GM21528 (cell line): ENCODE data around the gene ETS1.
A peak's percentile ranks its signal among the peaks of the same experiment; 100 is the strongest.

ENCODE experiments used
- ATAC-seq: cut with Tn5 transposase; IDR thresholded peaks from one replicate; pipeline ENCODE4 v1.9.1; 2021; ENCODE audit warnings: mild to moderate bottlenecking, moderate library complexity; ENCODE audit not compliant: unreplicated experiment, low FRiP score

ETS1 gene

GRCh38 chr11:128548649-128549255 is 38.6 kb downstream of the ETS1 start:
- ATAC-seq, result no peak

- ATAC-seq, result no peak
These were observed 39.3 kb downstream of the ETS1 start for GRCh38 chr11:128547946-128548648.

GRCh38 chr11:128546916-128547315 is 40.4 kb downstream of the ETS1 start:
- no peak for ATAC-seq

- ATAC-seq, result no peak
These were observed 42.8 kb downstream of the ETS1 start for GRCh38 chr11:128544471-128545051.

- no peak for ATAC-seq
These were observed 46.9 kb downstream of the ETS1 start for GRCh38 chr11:128540469-128540868.

GRCh38 chr11:128536506-128536905 is 50.9 kb downstream of the ETS1 start:
- ATAC-seq, result no peak

- no peak for ATAC-seq
These were observed 51.6 kb downstream of the ETS1 start for GRCh38 chr11:128535468-128536457.

- ATAC-seq, result no peak
These were observed 53.9 kb downstream of the ETS1 start for GRCh38 chr11:128533472-128533871.

- ATAC-seq, result no peak
These were observed 54.7 kb downstream of the ETS1 start for GRCh38 chr11:128532572-128533091.

GRCh38 chr11:128532016-128532571 is 55.3 kb downstream of the ETS1 start:
- no peak for ATAC-seq

GRCh38 chr11:128531588-128531987 is 55.8 kb downstream of the ETS1 start:
- ATAC-seq, result no peak

GRCh38 chr11:128530118-128531074 is 57.0 kb downstream of the ETS1 start:
- ATAC-seq, result no peak

GRCh38 chr11:128528294-128528693 is 59.1 kb downstream of the ETS1 start:
- ATAC-seq, result no peak

GRCh38 chr11:128527046-128527445 is 60.3 kb downstream of the ETS1 start:
- no peak for ATAC-seq

- no peak for ATAC-seq
These were observed 61.7 kb downstream of the ETS1 start for GRCh38 chr11:128525411-128526243.

- no peak for ATAC-seq
These were observed 63.2 kb downstream of the ETS1 start for GRCh38 chr11:128524172-128524571.

- ATAC-seq, result no peak
These were observed 63.7 kb downstream of the ETS1 start for GRCh38 chr11:128523641-128524040.

GRCh38 chr11:128522943-128523518 is 64.3 kb downstream of the ETS1 start:
- ATAC-seq, result peak; percentile 11
